Activated naive CD4-positive, alpha-beta T cell treated with anti-CD3 and anti-CD28 coated beads, Interleukin-2, amount 50 U/mL, for 72 hours (primary cell): ENCODE data around the gene ALG6. TPM values are rescaled to one million over a fixed set of nuclear protein-coding genes. Genes with fewer than 3 reads are reported as not detected.

ENCODE experiments used
- total RNA-seq, 2 donors: library from RNA; stranded (reverse); gene quantifications; one replicate each; pipeline ENCODE4 v1.2.3, GENCODE V29; 2022

ALG6 gene
- total RNA-seq, 2 donors from 2014 or later: 19.8 to 21.1 TPM

Other genes with a start within 250 kb of the ALG6 start
- gene FOXD3, start 45.1 kb upstream of the ALG6 start, total RNA-seq: not detected
- 10 to 100 TPM; 45.7 to 74.3 TPM for gene ITGB3BP, start 155.6 kb downstream of the ALG6 start, total RNA-seq
- 10 to 100 TPM in 1 of 2 donors, 1 to 10 TPM in 1; 8.4 to 18.7 TPM for gene EFCAB7, start 155.9 kb downstream of the ALG6 start, total RNA-seq
- 10 to 100 TPM; 14.0 to 52.1 TPM for gene PGM1, start 225.8 kb downstream of the ALG6 start, total RNA-seq